Measurements from ENCODE around the gene CCL19.

GRCh38 chr9:34732886-34733285, 41.8 kb upstream of the CCL19 start:
- TF ChIP-seq POLR2AphosphoS5 (IDR thresholded peaks at IDR 0.05) (no peak), EP300 (IDR thresholded peaks at IDR 0.05; ENCODE audit: low read depth) (no peak), CTCF (IDR thresholded peaks at IDR 0.05) (no peak)

All from transverse colon (tissue), 4 donors.